22Rv1 (cell line): Measurements from ENCODE around the gene RNF212.

ENCODE experiments used
- CTCF ChIP-seq: fragments of 450-650 bp; IDR thresholded peaks from 2 replicates; pipeline ENCODE4 v1.5.1; 2017; ENCODE audit warnings: mild to moderate bottlenecking
- ZFX ChIP-seq: fragments of 450-650 bp; IDR thresholded peaks from 2 replicates; pipeline ENCODE4 v1.6.1; 2017; ENCODE audit warnings: antibody characterized with exemption, borderline replicate concordance

- TF ChIP-seq CTCF, result no peak
- no peak for TF ChIP-seq ZFX
Observed at GRCh38 chr4:1062419-1062818, 50.9 kb downstream of the RNF212 start.
